Spinal cord (tissue), 10 donors: ENCODE data around the gene SIN3B. TPM values are rescaled to one million over a fixed set of nuclear protein-coding genes. Genes with fewer than 3 reads are reported as not detected.
"Not testable (repeated sequence)": the region's sequence is repeated elsewhere in the genome, so short reads cannot be mapped to it uniquely, and the experiment has no call there.

Experiments used
- DNase-seq, 6 donors: peaks; one replicate each; pipeline versions ENCODE4 v3.0.0 to v3.0.0-alpha.2; 2013 to 2015; ENCODE audit warnings: low spot score in 6 of 6, low read depth in 4 of 6
- H3K27ac ChIP-seq: one replicate; pipeline ENCODE4 v1.5.1; 2013; ENCODE audit warnings: low read depth, low read length, control low read depth
- H3K27me3 ChIP-seq: one replicate; pipeline ENCODE4 v1.6.1; 2013; ENCODE audit warnings: low read length; ENCODE audit not compliant: control insufficient read depth, insufficient read depth
- H3K36me3 ChIP-seq: one replicate; pipeline ENCODE4 v1.6.1; 2013; ENCODE audit warnings: low read length; ENCODE audit not compliant: control insufficient read depth, insufficient read depth
- H3K4me1 ChIP-seq: one replicate; pipeline ENCODE4 v1.6.1; 2013; ENCODE audit warnings: low read length; ENCODE audit not compliant: control insufficient read depth, insufficient read depth
- H3K4me3 ChIP-seq: one replicate; pipeline ENCODE4 v1.5.1; 2013; ENCODE audit warnings: low read depth, low read length, control low read depth
- H3K9me3 ChIP-seq: one replicate; pipeline ENCODE4 v1.6.1; 2013; ENCODE audit warnings: low read length; ENCODE audit not compliant: control insufficient read depth, insufficient read depth
- WGBS: methylation state at CpG from one replicate; pipeline ENCODE4 v1.1.5; 2013; ENCODE audit warnings: missing lambda C conversion rate; ENCODE audit not compliant: insufficient coverage; 5-methylcytosine and 5-hydroxymethylcytosine counted together
- polyA plus RNA-seq, 2 donors: library from polyadenylated mRNA; unstranded; fragments of 120-200 nt; gene quantifications; one replicate each; pipeline ENCODE4 v1.2.1, GENCODE V29; 2013; ENCODE audit not compliant: insufficient read length in 2 of 2
- total RNA-seq, 2 donors: library from RNA; depleted of rRNA in 1 of 2; stranded (reverse); fragments of 120-200 nt in 1 of 2; fragments of >200 nt in 1 of 2; gene quantifications; one replicate each; pipeline versions ENCODE4 v1.2.3 to v1.2.4, GENCODE V29; 2013 to 2014
- donor health status: healthy.

Gene SIN3B
- total and polyA plus RNA-seq, 4 donors = 33.5 to 106 (median 62.1) TPM

DNA sequence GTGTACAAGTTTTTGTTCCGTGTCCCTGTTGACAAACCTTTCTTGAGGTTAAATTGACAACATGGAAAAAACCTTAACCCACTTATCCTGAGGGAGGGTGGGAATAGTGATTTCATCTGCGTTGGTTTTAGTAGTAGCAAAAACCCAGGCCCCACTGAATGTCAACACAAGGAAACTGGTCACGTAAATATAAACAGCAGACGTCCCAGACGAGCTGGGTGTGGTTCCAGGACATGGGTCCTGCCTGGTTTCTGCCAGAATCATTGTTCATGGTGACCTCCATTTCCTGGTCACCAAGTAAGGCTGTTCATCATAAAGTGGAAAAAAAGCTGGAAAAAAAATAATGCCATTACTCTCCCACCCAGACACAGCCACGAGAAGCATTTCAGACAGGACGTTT is 42.7 kb downstream of the SIN3B start:
- Histone ChIP-seq H3K4me1 (peaks cover 3% of the 10 kb centered on the region), H3K36me3 (peaks cover 89% of the 10 kb centered on the region), H3K27ac (no peak overlapping the region), H3K4me3 (no peak overlapping the region), H3K27me3 (no peaks in the 10 kb centered on the region), H3K9me3 (no peaks in the 10 kb centered on the region)
- no peak for DNase-seq
- 80% methylated on average over 3 of the region's 7 CpGs for WGBS

DNA sequence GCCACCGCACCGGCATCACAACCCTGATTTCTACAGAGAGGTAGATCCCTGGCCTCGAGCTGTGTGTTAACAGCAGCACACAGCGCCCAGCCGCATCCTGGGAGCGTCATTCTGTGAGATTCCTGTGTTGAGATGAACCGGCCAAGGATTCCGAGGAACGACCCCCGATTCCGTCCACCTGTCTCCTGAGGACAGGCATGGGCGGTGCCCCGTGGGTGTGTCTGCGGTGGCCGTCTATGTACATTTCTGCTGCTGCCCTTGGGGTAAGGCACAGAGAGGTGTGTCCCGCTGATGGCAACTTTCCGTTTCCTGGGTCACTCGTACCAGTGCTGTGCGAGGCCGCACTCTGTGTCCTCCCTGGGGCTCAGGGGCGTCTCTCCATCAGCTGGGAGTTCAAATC is 43.5 kb downstream of the SIN3B start:
- no peak for DNase-seq
- H3K9me3 ChIP-seq = no peaks in the 10 kb centered on the region
- no peaks in the 10 kb centered on the region for H3K27me3 ChIP-seq
- no peak overlapping the region for H3K27ac ChIP-seq
- no peak overlapping the region for H3K4me3 ChIP-seq
- peaks cover 89% of the 10 kb centered on the region for H3K36me3 ChIP-seq
- WGBS = 95% methylated on average over 21 of the region's 21 CpGs
- peaks cover 3% of the 10 kb centered on the region for H3K4me1 ChIP-seq

DNA sequence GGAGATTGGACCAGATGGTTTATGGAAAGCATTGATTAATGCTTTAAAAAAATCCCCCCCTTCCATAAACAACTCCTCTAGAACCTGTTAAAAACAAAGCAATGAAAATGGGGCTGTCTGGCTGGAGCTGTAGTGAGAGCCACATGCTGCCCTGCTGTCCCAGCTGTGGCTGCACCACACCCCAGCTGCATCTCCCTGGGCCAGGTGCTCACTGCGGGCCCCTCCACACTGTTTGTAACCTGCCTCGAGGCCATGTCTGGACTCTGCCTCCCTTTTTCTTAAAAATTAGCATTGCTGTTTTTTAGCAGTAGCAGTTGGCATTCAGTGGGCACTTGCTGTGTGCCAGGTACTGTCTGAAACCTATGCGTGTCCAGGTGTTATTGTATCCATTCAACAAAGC is 44.4 kb downstream of the SIN3B start:
- Histone ChIP-seq H3K36me3 (peaks cover 89% of the 10 kb centered on the region), H3K9me3 (no peaks in the 10 kb centered on the region), H3K4me1 (peaks cover 3% of the 10 kb centered on the region), H3K27ac (no peak overlapping the region), H3K27me3 (no peaks in the 10 kb centered on the region), H3K4me3 (no peak overlapping the region)
- no peak for DNase-seq
- 97% methylated on average over 3 of the region's 3 CpGs for WGBS

DNA sequence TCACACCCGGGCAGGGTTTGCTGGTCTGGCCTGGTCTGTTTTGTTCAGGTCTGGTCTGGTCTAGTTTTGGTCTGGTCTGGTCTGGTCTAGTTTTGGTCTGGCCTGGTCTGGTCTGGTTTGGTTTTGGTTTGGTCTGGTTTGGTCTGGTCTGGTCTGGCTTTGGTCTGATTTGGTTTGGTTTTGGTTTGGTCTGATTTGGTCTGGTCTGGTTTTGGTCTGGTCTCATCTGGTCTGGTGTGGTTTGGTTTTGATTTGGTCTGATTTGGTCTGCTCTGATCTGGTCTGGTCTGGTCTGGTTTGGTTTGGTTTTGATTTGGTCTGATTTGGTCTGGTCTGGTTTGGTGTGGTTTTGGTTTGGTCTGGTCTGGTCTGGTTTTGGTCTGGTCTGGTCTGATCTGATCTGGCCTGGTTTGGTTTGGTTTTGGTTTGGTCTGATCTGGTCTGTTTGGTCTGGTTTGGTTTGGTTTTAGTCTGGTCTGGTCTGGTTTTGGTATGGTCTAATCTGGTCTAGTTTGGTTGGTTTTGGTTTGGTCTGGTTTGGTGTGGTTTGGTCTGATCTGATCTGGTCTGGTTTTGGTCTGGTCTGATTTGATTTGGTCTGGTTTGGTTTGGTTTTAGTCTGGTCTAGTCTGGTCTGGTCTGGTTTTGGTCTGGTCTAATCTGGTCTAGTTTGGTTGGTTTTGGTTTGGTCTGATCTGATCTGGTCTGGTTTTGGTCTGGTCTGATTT is 45.2 kb downstream of the SIN3B start:
- Histone ChIP-seq H3K4me1 (peaks cover 3% of the 10 kb centered on the region), H3K27me3 (no peaks in the 10 kb centered on the region), H3K36me3 (peaks cover 89% of the 10 kb centered on the region), H3K9me3 (no peaks in the 10 kb centered on the region), H3K27ac (no peak overlapping the region), H3K4me3 (no peak overlapping the region)
- DNase-seq = no peak
- WGBS = 100% methylated on average over 1 of the region's 1 CpG

DNA sequence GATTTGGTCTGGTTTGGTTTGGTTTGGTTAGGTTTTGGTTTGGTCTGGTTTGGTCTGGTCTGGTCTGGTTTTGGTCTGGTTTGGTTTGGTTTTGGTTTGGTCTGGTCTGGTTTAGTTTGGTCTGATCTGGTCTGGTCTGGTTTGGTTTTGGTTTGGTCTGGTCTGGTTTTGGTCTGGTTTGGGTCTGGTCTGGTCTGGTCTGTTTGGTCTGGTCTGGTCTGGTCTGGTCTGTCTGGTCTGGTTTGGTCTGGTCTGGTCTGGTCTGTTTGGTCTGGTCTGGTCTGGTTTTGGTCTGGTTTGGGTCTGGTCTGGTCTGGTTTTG is 45.7 kb downstream of the SIN3B start:
- H3K36me3 ChIP-seq = peaks cover 89% of the 10 kb centered on the region
- H3K9me3 ChIP-seq, H3K4me1 ChIP-seq, H3K27me3 ChIP-seq, H3K4me3 ChIP-seq, DNase-seq, H3K27ac ChIP-seq: not testable (repeated sequence)

DNA sequence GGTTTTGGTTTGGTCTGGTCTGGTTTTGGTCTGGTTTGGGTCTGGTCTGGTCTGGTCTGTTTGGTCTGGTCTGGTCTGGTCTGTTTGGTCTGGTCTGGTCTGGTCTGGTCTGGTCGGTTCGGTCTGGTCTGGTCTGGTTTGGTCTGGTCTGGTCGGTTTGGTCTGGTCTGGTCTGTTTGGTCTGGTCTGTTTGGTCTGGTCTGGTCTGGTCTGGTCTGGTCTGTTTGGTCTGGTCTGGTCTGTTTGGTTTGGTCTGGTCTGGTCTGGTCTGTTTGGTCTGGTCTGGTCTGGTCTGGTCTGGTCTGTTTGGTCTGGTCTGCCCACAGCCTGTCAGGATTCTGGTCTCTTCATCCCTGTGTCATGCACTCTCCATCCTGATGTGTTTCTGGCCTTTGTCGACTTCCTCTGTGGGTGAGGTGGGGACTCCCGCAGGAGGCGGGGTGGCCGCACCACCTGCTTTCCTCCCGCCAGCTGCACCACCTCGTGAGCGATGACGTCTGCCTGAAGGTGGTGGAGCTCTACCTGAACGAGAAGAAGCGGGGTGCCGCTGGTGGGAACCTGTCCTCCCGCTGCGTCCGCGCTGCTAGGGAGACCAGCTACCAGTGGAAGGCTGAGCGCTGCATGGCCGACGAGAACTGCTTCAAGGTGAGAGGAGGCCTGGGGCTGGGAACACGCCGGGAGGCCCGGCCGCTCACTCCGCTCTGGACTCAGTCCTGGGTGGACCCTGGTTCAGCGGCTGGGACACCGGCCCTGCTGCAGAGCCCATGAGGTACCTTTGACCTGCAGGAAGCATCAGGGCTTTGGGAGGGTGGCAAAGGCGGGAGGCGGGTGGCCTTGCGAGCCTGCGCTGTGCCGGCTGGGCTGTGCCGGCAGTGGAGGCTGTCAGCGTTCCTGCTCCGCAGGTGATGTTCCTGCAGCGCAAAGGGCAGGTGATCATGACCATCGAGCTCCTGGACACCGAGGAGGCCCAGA is 46.7 kb downstream of the SIN3B start:
- no peak overlapping the region for H3K27ac ChIP-seq
- WGBS = 94% methylated on average over 39 of the region's 39 CpGs

DNA sequence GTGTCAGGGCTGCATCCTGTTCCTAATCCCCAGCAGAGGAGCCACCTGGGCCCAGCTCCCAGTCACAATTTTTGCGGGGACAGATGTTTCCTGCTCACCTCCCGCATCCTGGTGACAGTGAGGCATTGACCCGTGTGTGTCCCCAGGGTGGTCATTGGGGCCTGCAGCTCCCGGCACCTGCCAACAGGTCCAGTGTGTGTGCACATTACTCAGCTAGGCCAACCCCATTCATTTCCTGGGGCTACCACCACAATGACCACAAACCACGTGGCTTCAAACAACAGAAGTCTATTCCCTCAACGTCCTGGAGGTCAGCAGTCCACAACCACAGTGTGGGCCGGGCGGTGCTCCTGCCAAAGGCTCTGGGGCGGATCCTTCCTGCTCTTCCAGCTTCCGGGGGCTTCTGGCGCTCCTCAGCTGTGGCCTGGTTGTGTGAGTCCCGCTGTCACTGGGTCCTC is 47.7 kb downstream of the SIN3B start:
- Histone ChIP-seq H3K4me1 (peaks cover 3% of the 10 kb centered on the region), H3K27ac (no peak overlapping the region), H3K27me3 (no peaks in the 10 kb centered on the region), H3K36me3 (peaks cover 84% of the 10 kb centered on the region), H3K4me3 (no peak overlapping the region), H3K9me3 (no peaks in the 10 kb centered on the region)
- no peak for DNase-seq
- 93% methylated on average over 12 of the region's 12 CpGs for WGBS

More for the DNA sequence above, 46.7 kb downstream of the SIN3B start:
- H3K9me3 ChIP-seq = no peaks in the 10 kb centered on the region
- no peak overlapping the region for H3K4me3 ChIP-seq
- H3K4me1 ChIP-seq = peaks cover 3% of the 10 kb centered on the region
- no peak for DNase-seq
- peaks cover 89% of the 10 kb centered on the region for H3K36me3 ChIP-seq
- no peaks in the 10 kb centered on the region for H3K27me3 ChIP-seq

DNA sequence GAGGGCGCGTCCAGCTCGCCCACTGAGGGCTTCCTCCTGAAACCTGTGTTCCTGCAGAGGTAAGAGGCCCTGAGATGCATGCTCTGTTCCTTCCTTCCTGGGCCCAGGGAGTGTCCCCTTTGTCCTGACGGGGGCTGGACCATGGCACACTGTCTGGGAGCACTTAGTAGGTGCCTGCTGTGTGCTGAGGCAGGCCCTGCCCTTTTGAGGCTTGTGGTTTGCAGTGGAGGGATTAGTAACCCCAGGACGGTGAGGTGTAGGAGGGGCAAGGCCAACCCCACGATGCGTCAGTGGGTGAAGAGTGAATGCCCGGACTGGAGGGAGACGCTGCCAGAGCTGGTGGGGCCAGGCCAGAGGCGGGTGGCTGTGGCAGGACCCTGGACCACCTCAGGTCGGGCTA is 48.4 kb downstream of the SIN3B start:
- no peak for DNase-seq
- no peaks in the 10 kb centered on the region for H3K27me3 ChIP-seq
- no peak overlapping the region for H3K4me3 ChIP-seq
- peaks cover 3% of the 10 kb centered on the region for H3K4me1 ChIP-seq
- 92% methylated on average over 11 of the region's 11 CpGs for WGBS
- no peak overlapping the region for H3K27ac ChIP-seq
- no peaks in the 10 kb centered on the region for H3K9me3 ChIP-seq
- H3K36me3 ChIP-seq = peaks cover 78% of the 10 kb centered on the region

DNA sequence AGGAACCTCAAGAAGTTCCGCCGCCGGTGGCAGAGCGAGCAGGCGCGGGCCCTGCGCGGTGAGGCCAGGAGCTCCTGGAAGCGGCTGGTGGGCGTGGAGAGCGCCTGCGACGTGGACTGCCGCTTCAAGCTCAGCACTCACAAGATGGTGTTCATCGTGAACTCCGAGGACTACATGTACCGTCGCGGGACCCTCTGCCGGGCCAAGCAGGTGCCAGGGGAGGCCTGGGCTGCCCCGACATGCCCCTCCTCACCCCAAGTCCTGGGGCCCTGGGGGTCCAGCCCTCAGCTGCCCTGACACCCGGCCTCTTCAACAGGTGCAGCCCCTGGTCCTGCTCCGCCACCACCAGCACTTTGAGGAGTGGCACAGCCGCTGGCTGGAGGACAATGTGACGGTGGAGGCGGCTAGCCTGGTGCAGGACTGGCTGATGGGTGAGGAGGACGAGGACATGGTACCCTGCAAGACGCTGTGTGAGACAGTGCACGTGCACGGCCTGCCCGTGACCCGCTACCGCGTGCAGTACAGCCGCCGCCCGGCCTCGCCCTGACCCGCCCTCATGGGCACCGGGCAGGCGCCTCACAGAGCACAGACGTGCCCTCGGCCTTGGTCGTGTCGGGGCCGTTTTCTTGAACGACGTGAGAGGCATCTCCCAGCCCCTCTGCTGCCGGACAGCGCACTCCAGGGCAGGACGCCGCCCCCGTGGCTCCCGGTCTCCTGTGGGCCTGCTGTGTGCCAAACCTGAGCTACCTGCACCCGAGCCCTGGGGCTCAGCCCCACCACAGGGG is 49.2 kb downstream of the SIN3B start:
- H3K36me3 ChIP-seq = peaks cover 70% of the 10 kb centered on the region
- H3K4me1 ChIP-seq = peaks cover 3% of the 10 kb centered on the region
- no peaks in the 10 kb centered on the region for H3K9me3 ChIP-seq
- WGBS = 96% methylated on average over 54 of the region's 55 CpGs
- DNase-seq = no peak
- no peak overlapping the region for H3K4me3 ChIP-seq
- no peak overlapping the region for H3K27ac ChIP-seq
- H3K27me3 ChIP-seq = no peaks in the 10 kb centered on the region
